Right lobe of liver (tissue), 4 donors: ENCODE results near the gene EPHB6.

Experiments
- CTCF ChIP-seq, 4 donors: fragments of 200-600 bp in 3 of 4; fragments of 450-650 bp in 1 of 4; IDR thresholded peaks; one replicate each; pipeline versions ENCODE4 v1.5.1 to v1.8.0; 2016 to 2022; ENCODE audit warnings: antibody characterized with exemption in 4 of 4, mild to moderate bottlenecking in 2 of 4
- POLR2A ChIP-seq: fragments of 450-650 bp; IDR thresholded peaks from one replicate; pipeline ENCODE4 v1.6.1; 2017; ENCODE audit warnings: antibody characterized with exemption, mild to moderate bottlenecking
- donor health status: DM: no; HTN: no; CAD: no.
- donor health status: DM: no; HTN: no; CAD: no.
- donor health status: DM: no; HTN: yes; CAD: no.

- TF ChIP-seq POLR2A (no peak), CTCF (IDR thresholded peaks at IDR 0.05) (no peak)
Observed at GRCh38 chr7:142906643-142907042, 51.8 kb downstream of the EPHB6 start.
